GM10248 (cell line): ENCODE results near the gene ELFN1.

Experiments
- CTCF ChIA-PET: fragments of 300-600 bp; sonication (Branson Sonifier 250); formaldehyde crosslinking; extraction: SDS; loops from one replicate; lab custom pipeline; 2021; ENCODE audit warnings: antibody characterized with exemption; lab: Yijun Ruan, JAX
- POLR2A ChIA-PET: fragments of 350-650 bp; sonication (Branson Sonifier 250); formaldehyde crosslinking; extraction: SDS; loops from one replicate; lab custom pipeline; 2020; ENCODE audit warnings: antibody characterized with exemption; lab: Yijun Ruan, JAX
- DNase-seq: peaks from one replicate; pipeline ENCODE4 v3.0.0; 2012; ENCODE audit errors: extremely low spot score
- CTCF ChIP-seq: IDR thresholded peaks from 2 replicates; pipeline ENCODE4 v1.5.1; 2012; ENCODE audit warnings: mild to moderate bottlenecking, low read depth; ENCODE audit errors: extremely low read depth, missing control alignments, control extremely low read depth

Gene ELFN1

GRCh38 chr7:1712907-1713501 is 42.9 kb downstream of the ELFN1 start:
- DNase-seq = no peak
- CTCF ChIA-PET = no interaction called here
- no peak for TF ChIP-seq CTCF

GRCh38 chr7:1713502-1714484 is 43.7 kb downstream of the ELFN1 start:
- ChIA-PET POLR2A (no interaction called here), CTCF (no interaction called here)
- TF ChIP-seq CTCF = no peak
- no peak for DNase-seq

More at GRCh38 chr7:1712907-1713501, 42.9 kb downstream of the ELFN1 start:
- POLR2A ChIA-PET = no interaction called here

DNA sequence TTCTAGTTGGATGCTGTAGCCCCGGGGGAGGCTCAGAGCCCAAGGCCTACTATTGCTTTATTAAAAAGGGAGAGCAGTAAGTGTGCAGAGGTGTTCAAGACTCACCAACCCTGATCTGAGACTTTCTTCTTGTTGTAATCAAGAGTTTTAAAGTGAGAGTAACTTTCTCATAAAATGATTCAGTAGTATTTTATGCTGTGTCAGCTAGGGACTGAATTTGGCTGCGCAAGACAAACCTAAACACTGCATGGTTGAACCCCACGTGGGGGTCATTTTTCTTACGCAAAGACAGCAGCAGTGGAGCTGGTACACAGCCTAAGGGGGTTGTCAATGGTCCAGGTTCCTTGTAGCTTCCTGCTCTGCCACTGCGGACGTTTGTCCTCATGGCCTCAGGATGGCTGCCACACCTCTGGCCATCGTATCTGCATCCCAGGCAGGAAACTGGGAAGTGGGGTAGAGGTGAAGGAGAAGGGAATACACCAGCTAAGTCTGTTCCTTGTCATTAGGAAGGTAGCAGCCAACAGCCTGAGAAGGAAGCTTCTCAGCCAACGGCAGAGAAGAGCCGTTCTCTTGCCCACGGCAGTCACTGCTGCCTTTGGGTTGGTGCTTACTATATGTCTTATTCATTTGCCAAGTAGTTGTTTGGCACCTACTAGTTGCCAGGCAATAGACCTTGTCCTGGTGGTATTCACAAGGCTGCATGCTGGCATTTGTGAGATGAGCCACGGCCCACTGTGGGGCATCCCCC is 44.7 kb downstream of the ELFN1 start:
- CTCF ChIA-PET = no interaction called here
- no peak for DNase-seq
- TF ChIP-seq CTCF = no peak
- POLR2A ChIA-PET = no interaction called here

GRCh38 chr7:1715331-1715625 is 45.2 kb downstream of the ELFN1 start:
- CTCF ChIA-PET = no interaction called here

GRCh38 chr7:1715671-1716074 is 45.6 kb downstream of the ELFN1 start:
- ChIA-PET CTCF (no interaction called here), POLR2A (no interaction called here)
- TF ChIP-seq CTCF = no peak
- no peak for DNase-seq

More at GRCh38 chr7:1715331-1715625, 45.2 kb downstream of the ELFN1 start:
- POLR2A ChIA-PET = no interaction called here
- no peak for TF ChIP-seq CTCF
- DNase-seq = no peak
